Left renal pelvis (tissue), 4 donors: ENCODE data around the gene FNDC3B. TPM values are rescaled to one million over a fixed set of nuclear protein-coding genes. Genes with fewer than 3 reads are reported as not detected.

Experiments
- DNase-seq, 4 donors: peaks; one replicate each; pipeline ENCODE4 v3.0.0-alpha.2; 2013; ENCODE audit warnings: low read depth in 4 of 4, low spot score in 3 of 4
- polyA plus RNA-seq, 4 donors: library from polyadenylated mRNA; unstranded; fragments of 120-200 nt; gene quantifications; one replicate each; pipeline ENCODE4 v1.2.1, GENCODE V29; 2013; ENCODE audit not compliant: insufficient read length in 4 of 4

FNDC3B gene
- polyA plus RNA-seq, 4 donors: 53.4 to 72.8 (median 68.4) TPM

DNA sequence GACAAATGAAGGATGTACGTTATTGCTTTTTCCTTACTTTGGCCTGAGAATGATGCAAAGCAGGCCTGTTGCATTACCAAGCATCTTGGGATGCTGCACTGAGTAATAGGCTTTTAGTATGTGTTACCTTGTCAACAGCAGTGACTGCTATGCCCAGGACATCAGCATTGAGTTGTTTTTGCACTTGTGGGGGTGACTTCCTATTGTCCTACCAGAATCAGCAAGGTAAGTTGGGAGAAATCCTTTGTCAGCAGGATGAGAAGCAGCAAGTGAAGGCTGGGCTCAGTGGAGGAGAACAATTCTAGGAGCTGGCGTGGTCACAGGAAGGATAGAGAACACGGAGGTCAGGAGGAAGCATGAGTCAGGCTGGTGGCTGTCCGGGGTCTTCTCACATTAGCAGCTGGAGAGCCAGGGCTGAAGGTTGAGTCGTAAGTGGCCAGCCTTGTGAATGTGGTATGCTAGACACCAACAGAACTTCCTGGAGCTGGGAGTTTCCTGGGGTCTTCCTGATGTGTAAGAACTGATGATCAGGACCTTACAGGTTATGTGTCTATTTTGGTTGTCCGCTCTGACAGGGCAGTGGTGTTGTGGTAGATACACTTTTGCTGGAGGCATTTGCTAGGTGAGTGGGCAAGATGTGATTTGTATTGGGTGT lies 142.7 kb downstream of the FNDC3B start:
- DNase-seq: no peak

DNA sequence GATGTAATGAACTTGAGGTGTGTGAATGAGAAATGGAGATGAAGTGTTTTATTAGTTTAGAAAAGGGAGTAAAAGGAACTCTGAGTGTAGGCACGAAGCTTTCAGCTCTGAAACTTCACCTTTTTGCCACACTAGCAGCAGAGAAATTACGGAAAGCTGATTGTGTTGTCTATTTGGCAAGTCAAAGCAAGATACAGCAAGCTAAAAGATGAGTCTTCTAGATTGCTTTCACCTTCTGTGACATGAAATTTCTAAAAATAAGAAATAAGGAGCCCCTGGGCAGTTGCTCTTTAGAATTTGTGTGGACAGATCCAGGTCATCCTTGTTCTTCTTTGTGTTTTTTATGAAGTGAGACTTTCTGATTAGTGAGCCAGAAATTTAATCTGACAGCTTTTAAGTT lies 143.4 kb downstream of the FNDC3B start:
- DNase-seq: no peak

DNA sequence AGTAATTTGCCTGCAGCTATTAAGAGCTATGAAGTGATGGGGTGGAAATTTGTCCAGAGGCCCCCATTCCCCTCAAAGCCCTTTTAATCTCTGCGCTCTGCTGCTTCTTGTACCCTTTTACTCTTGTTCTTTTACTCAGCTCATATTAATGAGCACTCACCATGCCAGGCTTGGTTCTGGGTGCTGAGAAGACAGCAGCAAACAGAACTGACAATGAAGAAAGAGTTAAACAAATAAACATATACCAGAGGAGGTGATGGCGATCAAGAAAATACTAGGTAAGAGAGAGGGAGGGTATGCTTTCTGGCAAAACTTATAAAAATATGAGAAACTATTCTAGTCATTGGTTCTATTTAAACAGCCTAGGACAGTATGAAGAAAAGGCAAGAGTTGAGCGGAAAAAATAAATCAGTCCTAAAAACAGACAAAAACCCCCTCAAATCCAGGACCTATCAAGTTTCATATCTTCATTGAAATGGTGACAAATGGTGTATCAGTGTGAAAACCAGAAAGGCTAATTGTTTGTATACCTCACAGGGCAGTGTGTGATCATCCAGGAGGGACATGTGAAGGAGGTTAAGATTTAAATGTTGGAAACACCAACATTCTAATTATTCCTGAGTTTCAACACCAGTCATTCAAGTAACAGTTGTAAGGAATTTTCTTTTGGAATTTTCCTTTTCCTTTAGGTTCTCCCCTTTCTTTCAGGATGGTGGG lies 144.9 kb downstream of the FNDC3B start:
- no peak for DNase-seq

DNA sequence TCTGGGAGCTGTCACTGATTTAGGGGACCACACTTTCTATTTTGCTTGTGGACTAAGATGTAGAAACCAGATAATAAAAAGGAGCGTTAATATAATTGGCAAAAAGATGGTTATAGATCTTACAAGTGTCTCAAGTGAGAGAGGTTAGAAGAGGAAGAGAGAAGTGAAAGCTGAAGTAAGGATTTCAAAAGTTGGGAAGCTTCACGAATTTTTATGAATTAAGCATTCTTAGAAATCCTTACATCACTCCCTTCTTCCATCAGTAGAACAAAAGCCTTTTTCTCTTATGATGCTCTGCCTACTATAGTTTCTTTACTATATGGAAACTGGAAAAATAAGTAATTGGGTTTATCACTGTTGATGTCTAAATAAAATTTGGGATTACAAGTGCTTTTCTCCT lies 146.5 kb downstream of the FNDC3B start:
- no peak for DNase-seq

DNA sequence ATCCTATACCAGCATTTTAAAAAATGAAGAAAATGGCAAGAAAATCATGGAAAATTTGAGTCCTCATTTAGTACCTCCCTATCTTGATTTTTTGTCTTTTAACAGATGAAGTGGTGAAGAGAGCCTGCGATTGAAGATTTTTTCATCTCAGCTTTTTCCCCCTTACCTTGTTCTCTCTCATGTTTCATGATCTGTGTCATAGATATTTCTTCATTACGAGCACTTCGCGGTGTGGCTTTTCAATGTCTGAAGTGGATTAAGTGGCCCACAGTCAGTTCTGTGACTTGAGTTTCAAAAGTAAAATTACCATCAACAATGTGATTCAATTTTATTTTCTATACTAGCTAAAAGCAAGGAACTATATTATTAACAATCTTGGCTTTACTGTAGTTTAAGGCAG lies 147.2 kb downstream of the FNDC3B start:
- DNase-seq: no peak

DNA sequence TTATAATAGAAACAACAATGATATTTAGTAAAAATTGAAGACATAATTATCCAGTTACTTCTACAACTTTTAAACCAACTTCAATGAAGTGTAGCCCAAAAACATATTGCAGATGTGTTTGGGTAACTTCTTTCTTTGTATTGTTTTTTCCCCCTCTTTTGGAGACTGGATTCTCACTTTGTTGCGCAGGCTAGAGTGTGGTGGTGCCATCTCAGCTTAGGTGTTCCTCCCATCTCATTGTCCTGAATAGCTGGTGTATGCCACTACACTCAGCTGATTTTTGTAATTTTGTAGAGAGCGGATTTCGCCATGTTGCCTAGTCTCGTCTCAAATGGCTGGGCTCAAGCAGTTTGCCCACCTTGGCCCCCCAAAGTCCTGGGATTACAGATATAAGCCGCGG lies 148.1 kb downstream of the FNDC3B start:
- DNase-seq: no peak

DNA sequence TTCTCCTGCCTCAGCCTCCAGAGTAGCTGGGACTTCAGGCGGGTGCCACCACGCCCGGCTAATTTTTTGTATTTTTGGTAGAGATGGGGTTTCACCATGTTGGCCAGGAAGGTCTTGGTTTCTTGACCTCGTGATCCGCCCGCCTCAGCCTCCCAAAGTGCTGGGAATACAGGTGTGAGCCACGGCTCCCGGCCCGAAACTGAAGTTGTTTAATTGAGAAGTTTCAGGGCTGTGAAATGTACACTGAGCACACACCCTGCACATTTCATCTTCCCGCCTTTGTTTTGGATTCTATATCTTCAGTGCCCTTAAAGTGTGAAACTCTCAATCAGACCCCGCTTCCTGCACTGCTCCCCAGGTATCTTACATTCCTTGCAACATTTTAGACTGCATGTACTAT lies 149.1 kb downstream of the FNDC3B start:
- no peak for DNase-seq

DNA sequence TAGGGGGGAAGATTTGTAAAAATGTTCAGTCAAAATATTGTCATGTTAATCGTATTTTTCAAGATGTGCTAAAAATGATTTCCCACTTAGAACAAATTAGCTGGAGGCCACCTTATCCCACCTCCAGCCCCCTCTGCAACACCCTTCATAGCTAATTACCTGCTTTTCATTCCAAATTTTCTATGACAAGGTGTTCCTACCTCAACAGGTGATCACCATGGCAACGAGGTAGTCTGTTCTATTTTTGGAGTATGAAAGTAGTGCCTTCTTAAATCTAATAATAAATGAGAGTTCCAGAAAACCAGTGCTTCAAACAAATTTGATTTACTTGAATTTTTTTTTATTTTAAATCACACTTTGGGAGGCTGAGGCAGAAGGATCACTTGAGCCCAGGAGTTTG lies 149.8 kb downstream of the FNDC3B start:
- no peak for DNase-seq

DNA sequence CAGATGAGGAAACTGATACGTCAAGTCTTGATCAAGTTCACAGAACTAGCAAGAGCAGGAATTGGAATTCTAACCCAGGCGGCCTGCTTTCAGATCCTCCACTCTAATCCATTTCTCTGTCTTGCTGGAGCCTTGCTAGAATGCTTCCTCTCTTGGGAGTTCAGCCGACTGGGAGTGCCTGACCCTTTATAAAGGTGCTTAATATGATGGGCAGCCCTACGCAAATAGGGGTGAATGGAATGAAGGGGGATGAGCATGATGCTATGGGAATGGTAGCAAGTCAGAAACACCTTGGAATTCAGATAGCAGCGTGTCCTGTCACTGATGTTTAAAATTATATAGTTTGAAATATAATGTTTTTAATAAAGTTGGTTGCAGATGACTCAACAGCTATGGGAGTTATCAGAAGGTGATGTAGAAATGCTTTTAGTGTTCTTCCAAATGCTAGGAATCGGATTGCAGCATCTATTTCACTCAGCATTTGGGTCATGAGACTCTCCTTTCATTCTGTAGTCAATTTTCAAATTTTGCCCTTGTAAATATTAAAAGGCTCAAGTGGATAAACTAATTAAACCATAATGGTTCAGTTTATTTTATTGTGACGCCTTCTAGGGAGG lies 150.7 kb downstream of the FNDC3B start:
- DNase-seq: no peak

DNA sequence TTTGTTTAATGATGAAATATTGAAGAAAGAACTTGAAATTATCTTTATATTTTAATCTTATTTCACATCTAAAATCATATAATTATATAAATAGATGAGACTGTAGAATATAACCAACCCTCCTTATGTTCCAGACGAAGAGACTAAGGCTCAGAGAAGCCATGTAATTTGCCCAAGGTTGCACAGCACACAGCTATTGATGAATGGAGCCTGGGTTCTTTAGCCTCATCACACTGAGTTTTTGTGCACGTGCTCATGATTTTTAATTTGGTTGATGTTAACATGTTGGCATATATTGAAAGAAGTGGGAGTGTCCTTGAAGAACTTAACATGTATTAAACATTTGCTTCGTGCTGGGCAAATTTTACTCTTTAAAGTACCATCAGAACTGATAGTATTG lies 151.6 kb downstream of the FNDC3B start:
- no peak for DNase-seq

DNA sequence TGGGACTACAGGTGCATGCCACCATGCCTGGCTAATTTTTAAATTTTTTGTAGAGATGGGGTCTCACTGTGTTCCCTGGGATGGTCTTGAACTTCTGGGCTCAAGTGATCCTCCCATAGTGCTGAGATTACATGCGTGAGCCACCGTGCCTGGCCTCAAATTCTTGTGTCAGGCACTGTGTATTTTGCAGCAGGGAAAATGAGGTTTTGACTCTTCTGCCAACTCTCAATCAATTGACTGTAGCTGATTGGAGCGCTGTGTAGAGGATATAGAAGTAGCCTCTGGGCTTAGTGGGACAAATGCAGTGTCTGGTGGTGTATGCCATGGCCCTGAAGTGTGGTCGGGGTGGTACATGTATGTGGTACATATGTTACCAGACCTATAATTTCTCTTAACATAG lies 152.3 kb downstream of the FNDC3B start:
- no peak for DNase-seq

DNA sequence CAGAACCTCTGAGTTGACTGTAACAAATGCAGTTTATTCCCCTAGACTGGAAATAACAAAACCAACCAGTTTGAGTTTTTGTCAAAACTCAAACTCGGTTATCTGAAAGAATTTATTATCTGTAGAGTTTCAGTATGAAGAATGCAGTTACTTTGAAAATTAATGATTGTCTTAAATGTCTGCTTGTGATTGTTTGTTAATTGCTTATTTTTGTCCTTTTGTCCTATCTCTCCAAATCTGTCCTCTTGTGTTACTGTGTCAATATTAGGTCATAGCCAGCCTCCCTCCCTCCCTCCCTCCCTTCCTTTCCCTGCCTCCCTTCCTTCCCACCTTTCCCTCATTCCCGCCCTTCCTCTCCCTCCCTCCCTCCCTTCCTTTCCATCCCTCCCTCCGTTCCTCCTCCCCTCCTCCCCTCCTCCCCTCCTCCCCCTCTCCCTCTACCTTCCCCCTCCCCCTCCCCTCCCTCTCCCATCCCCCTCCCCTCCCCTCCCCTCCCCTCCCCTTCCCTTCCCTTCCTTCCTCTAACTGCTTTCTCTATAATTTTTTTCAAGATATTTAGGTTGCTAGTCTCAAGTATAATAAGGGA lies 153.5 kb downstream of the FNDC3B start:
- DNase-seq: no peak

DNA sequence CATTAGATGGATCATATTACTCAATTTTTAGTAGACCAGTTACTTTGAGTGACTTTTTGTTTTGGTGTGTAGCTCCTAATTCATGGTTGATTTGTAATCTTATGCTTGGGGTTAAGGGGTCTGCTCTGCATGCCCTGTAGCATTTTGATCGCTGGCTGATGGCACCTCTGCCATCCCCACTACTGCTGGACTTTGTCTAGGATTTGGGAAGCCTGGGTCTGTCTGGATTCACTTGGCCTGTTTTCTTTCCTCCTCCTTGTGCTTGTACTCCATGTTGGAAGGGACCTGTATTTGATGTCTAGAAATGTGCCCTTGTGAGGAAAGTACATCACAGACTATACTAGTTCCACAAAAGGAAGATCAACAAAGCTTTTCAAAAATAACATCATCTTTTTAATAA lies 154.1 kb downstream of the FNDC3B start:
- no peak for DNase-seq

DNA sequence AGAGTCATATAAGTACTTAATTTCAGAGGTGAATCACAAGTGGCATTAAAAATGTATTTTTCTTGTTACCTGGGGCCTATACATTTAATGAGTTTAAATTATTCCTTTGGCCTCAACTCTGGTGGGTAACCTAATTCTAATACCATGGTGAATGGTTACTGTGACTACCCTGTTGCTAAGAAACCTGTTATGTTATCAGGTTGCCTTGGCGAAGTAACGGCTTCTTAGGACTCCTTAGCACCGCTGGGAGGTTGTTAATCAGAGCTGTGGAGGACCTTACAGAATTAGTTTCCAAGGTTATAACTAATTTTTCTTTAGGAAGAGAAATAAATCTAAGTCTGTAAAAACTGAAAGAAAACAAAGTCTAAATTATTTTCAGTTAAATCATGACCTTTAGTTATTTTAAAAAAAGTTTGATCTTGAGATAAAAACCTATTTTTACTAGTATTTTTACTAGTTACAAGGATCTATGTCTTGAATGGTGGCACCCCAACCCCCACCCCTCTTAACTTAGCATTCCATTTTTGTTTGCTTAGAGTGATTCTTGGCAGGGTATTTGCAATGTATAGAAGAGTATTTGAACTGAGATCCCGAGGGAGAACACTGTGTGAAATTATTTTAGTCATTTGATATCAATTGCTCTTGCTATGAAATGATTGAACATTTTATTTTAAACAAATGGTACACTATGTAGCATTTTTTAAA lies 155.5 kb downstream of the FNDC3B start:
- peak in 1 of 4 donors; percentile 40 for DNase-seq

DNA sequence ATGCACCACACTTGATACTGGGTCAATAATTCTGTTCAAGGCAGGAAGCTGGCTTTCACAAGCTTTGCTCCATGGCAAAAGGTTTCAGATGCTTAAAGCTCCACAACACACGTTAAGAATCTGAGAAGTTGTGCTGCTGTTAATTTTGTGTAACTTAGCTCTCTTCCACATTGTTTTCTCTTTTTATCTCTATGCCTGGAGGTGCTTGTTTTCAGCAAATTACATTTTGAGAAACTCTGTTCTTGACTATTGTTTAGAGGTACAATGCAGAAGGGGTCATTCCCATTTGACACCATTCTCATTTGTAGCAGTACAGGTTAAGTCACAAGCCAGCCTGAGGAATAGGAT lies 156.0 kb downstream of the FNDC3B start:
- DNase-seq: no peak

DNA sequence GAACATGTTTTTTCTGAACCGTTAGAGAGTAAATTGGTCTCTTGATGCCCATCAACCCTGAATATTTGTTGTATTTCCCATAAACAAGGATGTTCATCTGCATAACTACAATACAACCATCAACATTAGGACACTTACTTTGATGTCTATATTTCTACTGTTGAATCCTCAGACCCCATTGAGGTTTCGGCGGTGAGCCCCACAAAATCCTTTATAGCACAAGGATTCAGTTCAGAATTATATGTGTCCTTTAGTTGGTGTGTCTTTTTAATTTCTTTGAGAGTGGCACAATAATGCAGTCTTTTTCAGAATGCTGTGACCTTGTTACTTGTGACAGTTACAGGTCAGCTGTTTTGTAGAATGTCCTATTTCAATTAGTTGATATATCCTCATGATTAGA lies 158.0 kb downstream of the FNDC3B start:
- DNase-seq: no peak

DNA sequence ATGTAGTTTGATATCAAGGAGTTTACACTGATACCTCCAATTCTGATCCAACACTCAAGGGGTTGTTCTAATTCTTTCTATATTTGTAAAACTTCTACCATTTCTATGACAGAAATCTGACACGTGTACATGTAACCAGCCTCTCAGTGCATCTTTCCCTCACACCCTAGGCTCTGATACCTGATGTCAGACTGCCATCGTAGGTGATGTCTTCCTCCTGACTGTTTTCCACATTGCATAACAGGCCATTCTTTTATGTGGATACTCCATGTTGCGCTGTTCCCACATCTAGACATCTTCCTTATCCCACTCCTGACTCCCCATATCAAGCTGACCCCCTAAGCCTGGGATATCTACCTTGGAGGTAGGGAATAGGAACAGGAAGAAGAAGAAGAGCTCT lies 159.1 kb downstream of the FNDC3B start:
- DNase-seq: no peak

DNA sequence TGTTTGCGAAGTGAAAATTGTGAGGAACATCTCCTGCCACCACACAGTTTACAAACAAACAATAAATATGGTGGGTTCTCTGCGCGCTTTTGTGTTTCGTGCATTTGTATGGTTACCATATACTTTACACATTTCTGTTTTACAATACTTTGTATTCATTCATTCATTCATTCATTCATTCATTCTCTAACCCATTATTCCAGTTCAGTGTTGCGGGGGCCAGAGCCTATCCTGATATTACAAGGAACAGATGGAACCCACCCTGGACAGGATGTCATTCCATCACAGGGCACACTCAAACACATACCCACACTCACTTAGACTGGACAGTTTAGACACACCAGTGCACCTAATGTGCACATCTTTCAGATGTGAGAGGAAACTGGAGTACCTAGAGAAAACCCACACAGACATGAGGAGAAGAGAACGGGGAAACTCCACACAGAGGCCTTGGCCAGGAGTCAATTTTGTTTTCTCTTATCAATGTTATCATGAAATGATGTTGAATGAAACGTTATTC lies 160.5 kb downstream of the FNDC3B start:
- DNase-seq: no peak

DNA sequence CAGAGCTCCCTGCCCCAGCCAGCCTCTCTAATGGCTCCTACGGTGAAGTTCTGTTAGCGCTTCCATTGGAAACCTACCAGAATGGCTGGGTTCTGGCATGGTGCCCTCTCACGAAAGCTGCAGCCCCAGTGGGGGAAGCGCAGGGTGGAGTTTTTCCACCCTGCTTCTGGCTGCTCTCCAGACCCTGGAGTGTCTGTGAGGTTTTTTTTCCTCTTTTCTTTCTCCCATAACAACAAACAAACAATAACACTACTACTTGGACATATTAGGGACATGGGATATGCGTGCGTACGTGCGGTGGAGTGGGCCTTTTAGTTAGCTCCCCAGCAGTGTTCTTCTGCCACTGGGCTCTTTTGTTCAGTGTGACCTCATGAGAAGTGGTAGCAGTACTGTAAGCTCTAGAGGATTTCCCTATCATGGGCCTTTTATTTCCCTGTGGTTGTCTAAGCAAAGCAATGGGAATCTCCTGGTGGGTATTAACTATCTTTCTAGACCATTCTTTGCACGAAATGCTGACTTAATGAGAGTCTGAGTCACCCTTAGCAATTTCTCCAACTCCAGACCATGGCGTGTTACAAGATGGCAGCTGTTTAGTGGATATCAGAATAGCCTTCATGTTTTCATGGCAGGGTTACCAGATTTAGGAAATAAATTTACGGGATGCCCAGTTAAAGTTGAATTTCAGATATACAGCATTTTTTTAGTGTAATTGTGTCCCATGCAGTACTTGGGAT lies 161.9 kb downstream of the FNDC3B start:
- no peak for DNase-seq

DNA sequence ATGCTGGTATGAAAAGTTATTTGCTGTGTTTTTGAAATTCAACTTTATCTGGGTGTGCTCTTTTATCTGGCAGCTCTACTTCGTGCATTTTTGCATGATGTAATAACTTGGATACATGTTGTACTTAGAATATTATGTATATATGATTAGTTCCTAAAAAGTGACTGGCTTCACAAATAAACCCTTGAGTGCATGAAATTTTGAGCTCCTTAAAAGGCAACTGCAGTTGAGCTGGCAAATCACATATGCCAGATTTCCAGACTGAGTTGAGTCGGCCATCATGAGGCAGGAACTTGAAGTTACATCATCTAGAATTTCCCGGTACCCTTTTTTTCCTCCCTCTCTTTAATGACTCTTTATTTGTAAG lies 162.5 kb downstream of the FNDC3B start:
- no peak for DNase-seq
